HEK293T (cell line): ENCODE measurements around the gene XKR7.

Experiments used
- CTCF ChIA-PET: fragments of 350-600 bp; formaldehyde crosslinking; extraction: SDS; loops from one replicate; lab custom pipeline; 2021; ENCODE audit warnings: antibody characterized with exemption, inconsistent platforms; lab: Yijun Ruan, JAX
- POLR2A ChIA-PET: fragments of 350-600 bp; formaldehyde crosslinking; extraction: SDS; loops from one replicate; lab custom pipeline; 2020; ENCODE audit warnings: antibody characterized with exemption, inconsistent platforms; lab: Yijun Ruan, JAX
- DNase-seq: peaks from one replicate; pipeline ENCODE4 v3.0.0; 2012; ENCODE audit warnings: mixed read lengths; ENCODE audit errors: extremely low spot score
- ARNT ChIP-seq: fragments of 450-650 bp; IDR thresholded peaks from 2 replicates; pipeline ENCODE4 v1.6.1; 2017; ENCODE audit warnings: mild to moderate bottlenecking
- BHLHE40 ChIP-seq: fragments of 450-650 bp; IDR thresholded peaks from 2 replicates; pipeline ENCODE4 v1.6.1; 2016; ENCODE audit warnings: mild to moderate bottlenecking, moderate library complexity, borderline replicate concordance
- CTBP1 ChIP-seq: fragments of 450-650 bp; IDR thresholded peaks from 2 replicates; pipeline ENCODE4 v1.6.1; 2016; ENCODE audit warnings: borderline replicate concordance
- ELF4 ChIP-seq: fragments of 450-650 bp; IDR thresholded peaks from 2 replicates; pipeline ENCODE4 v1.6.1; 2017; ENCODE audit warnings: antibody characterized with exemption
- FOXA1 ChIP-seq: fragments of 450-650 bp; IDR thresholded peaks from 2 replicates; pipeline ENCODE4 v1.6.1; 2016; ENCODE audit warnings: mild to moderate bottlenecking
- FOXK2 ChIP-seq: fragments of 450-650 bp; IDR thresholded peaks from 2 replicates; pipeline ENCODE4 v1.6.1; 2016; ENCODE audit warnings: mild to moderate bottlenecking
- FOXM1 ChIP-seq: fragments of 450-650 bp; IDR thresholded peaks from 2 replicates; pipeline ENCODE4 v1.6.1; 2017; ENCODE audit warnings: mild to moderate bottlenecking, borderline replicate concordance
- HDGF ChIP-seq: fragments of 450-650 bp; IDR thresholded peaks from 2 replicates; pipeline ENCODE4 v1.6.1; 2017; ENCODE audit warnings: antibody characterized with exemption, borderline replicate concordance
- L3MBTL2 ChIP-seq: fragments of 450-650 bp; conservative IDR thresholded peaks from 2 replicates; pipeline ENCODE4 v1.6.1; 2016; ENCODE audit warnings: mild to moderate bottlenecking
- LEF1 ChIP-seq: fragments of 450-650 bp; IDR thresholded peaks from 2 replicates; pipeline ENCODE4 v1.6.1; 2017; ENCODE audit warnings: mild to moderate bottlenecking, borderline replicate concordance
- NFRKB ChIP-seq: fragments of 450-650 bp; IDR thresholded peaks from 2 replicates; pipeline ENCODE4 v1.6.1; 2016; ENCODE audit warnings: mild to moderate bottlenecking, moderate library complexity
- PKNOX1 ChIP-seq: fragments of 450-650 bp; IDR thresholded peaks from 2 replicates; pipeline ENCODE4 v1.6.1; 2016
- SP1 ChIP-seq: fragments of 450-650 bp; IDR thresholded peaks from 2 replicates; pipeline ENCODE4 v1.6.1; 2017
- SUZ12 ChIP-seq: fragments of 450-650 bp; IDR thresholded peaks from 2 replicates; pipeline ENCODE4 v1.6.1; 2016; ENCODE audit warnings: mild to moderate bottlenecking
- TARDBP ChIP-seq: fragments of 450-650 bp; IDR thresholded peaks from 2 replicates; pipeline ENCODE4 v1.6.1; 2016
- ZNF384 ChIP-seq: fragments of 450-650 bp; IDR thresholded peaks from 2 replicates; pipeline ENCODE4 v1.6.1; 2016

The XKR7 gene

GRCh38 chr20:32050851-32051556, 83.1 kb downstream of the XKR7 start:
- DNase-seq: no peak
- ChIA-PET CTCF (no interaction called here), POLR2A (no interaction called here)
- TF ChIP-seq PKNOX1 (no peak), FOXK2 (no peak), ELF4 (no peak), SP1 (no peak), ARNT (no peak), FOXM1 (no peak)

GRCh38 chr20:32051720-32052089, 83.8 kb downstream of the XKR7 start:
- CTCF ChIA-PET: no interaction called here
- POLR2A ChIA-PET: no interaction called here
- no peak for DNase-seq
- TF ChIP-seq FOXK2 (no peak), TARDBP (no peak), SUZ12 (no peak), FOXM1 (no peak), FOXA1 (no peak), BHLHE40 (no peak), ARNT (no peak), PKNOX1 (no peak), CTBP1 (no peak)

- ChIA-PET POLR2A (no interaction called here), CTCF (no interaction called here)
- no peak for DNase-seq
- no peak for TF ChIP-seq FOXM1
- no peak for TF ChIP-seq NFRKB
- no peak for TF ChIP-seq TARDBP
- TF ChIP-seq CTBP1: no peak
- no peak for TF ChIP-seq L3MBTL2
- no peak for TF ChIP-seq SUZ12
- no peak for TF ChIP-seq BHLHE40
- TF ChIP-seq FOXK2: no peak
- TF ChIP-seq LEF1: no peak
- no peak for TF ChIP-seq FOXA1
- no peak for TF ChIP-seq SP1
- TF ChIP-seq ELF4: no peak
- no peak for TF ChIP-seq HDGF
- no peak for TF ChIP-seq ZNF384
- TF ChIP-seq ARNT: no peak
- no peak for TF ChIP-seq PKNOX1
Observed at GRCh38 chr20:32052090-32052777, 84.3 kb downstream of the XKR7 start, which contains the start of gene HCK. Gene HCK, plus strand, starts transcription at chr20:32052242.

- TF ChIP-seq SUZ12 (no peak), ZNF384 (no peak), TARDBP (no peak), CTBP1 (no peak), NFRKB (no peak), BHLHE40 (no peak), ARNT (no peak), LEF1 (no peak), PKNOX1 (no peak)
- POLR2A ChIA-PET: no interaction called here
- CTCF ChIA-PET: no interaction called here
- no peak for DNase-seq
Observed at GRCh38 chr20:32052778-32053362, 84.9 kb downstream of the XKR7 start.
